HG03571 (cell line): ENCODE data around the gene SWT1.
A peak's percentile ranks its signal among the peaks of the same experiment; 100 is the strongest.
"Not testable (repeated sequence)": the region's sequence is repeated elsewhere in the genome, so short reads cannot be mapped to it uniquely, and the experiment has no call there.

Experiments
- ATAC-seq: cut with Tn5 transposase; IDR thresholded peaks from one replicate; pipeline ENCODE4 v1.9.1; 2021; ENCODE audit not compliant: unreplicated experiment

SWT1 gene

DNA sequence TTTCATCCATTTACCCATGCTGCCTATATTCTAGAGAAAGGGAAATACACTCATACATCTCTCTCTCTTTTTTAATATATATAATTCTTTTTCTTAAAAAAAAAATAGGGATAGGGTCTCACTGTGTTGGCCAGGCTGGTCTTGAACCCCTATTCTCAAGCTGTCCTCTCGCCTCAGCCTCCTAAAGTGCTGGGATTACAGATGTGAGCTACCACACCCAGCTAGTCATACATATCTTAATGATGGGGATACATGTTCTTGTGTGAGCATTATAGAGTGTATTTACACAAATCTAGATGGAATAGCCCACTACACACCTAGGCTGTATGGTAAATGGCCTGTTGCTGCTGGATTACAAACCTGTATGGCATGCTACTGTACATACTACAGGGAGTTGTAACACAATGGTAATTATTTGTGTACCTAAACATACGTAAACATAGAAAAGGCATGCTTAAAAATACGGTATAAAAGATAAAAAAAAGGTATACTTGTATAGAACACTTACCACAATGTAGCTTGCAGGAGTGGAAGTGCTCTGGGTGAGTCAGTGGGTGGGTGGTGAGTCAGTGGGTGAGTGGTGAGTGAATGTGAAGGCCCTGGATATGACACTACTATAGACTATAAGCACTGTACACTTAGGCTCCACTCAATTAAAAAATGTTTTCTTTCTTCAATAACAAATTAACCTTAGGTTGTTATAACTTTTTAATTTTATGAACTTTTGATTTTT is 87.2 kb downstream of the SWT1 start:
- no peak for ATAC-seq

DNA sequence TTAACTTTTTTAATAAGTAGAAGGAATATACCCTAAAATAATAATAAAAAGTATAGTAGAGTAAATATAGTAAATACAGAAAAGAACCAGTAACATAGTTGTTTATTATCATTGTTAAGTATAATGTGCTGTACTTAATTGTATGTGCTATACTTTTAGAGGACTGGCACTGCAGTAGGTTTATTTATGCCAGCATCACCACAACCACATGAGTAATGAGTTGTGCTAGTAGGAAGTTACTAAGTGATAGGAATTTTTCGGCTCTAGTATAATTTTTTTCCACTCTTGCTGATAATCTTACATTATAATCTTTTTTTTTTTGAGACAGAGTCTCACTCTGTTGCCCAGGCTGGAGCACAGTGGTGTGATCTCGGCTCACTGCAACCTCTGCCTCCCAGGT is 88.5 kb downstream of the SWT1 start:
- ATAC-seq: no peak

DNA sequence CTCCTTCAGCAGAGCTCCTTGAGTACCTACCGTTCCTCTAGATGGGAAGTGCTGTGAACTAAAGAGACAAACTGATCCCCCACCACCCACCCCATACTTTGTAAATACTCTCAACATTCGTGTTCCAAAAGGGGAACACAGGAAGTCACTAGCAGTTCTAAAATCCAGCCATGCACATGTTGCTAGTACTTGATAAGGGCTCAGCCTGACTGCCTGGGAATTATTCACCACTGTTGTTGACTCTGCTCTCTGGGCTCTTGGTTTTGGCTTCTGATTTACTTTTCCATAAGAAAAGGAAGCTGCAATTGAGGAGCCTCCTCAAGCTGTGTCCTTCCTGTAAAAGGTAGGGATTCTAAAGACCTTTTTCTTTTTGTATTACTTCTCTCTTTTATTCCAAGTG is 92.6 kb downstream of the SWT1 start:
- ATAC-seq: no peak

DNA sequence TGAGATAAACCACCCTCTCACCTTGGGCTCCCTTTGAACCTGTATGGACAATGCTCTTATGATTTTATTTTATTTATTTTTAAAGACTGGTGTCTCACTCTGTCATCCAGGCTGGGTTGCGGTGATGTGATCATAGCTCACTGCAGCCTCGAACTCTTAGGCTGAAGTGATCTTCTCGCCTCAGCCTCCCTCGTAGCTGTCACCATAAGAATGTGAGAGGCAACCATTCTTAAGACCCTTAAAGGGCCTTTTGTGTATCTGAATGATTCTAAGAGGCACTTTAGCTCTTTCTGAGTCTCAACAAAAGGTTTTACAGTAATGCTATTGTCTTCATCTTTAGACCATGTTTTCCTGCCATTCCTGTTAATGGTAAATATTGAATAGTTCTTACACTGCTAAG is 93.1 kb downstream of the SWT1 start:
- ATAC-seq: no peak

DNA sequence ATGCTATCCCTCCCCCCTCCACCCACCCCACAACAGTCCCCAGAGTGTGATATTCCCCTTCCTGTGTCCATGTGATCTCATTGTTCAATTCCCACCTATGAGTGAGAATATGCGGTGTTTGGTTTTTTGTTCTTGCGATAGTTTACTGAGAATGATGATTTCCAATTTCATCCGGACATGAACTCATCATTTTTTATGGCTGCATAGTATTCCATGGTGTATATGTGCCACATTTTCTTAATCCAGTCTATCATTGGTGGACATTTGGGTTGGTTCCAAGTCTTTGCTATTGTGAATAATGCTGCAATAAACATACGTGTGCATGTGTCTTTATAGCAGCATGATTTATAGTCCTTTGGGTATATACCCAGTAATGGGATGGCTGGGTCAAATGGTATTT is 95.0 kb downstream of the SWT1 start:
- not testable (repeated sequence) for ATAC-seq

DNA sequence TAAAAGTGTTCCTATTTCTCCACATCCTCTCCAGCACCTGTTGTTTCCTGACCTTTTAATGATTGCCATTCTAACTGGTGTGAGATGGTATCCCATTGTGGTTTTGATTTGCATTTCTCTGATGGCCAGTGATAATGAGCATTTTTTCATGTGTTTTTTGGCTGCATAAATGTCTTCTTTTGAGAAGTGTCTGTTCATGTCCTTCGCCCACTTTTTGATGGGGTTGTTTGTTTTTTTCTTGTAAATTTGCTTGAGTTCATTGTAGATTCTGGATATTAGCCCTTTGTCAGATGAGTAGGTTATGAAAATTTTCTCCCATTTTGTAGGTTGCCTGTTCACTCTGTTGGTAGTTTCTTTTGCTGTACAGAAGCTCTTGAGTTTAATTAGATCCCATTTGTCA is 95.4 kb downstream of the SWT1 start:
- not testable (repeated sequence) for ATAC-seq

DNA sequence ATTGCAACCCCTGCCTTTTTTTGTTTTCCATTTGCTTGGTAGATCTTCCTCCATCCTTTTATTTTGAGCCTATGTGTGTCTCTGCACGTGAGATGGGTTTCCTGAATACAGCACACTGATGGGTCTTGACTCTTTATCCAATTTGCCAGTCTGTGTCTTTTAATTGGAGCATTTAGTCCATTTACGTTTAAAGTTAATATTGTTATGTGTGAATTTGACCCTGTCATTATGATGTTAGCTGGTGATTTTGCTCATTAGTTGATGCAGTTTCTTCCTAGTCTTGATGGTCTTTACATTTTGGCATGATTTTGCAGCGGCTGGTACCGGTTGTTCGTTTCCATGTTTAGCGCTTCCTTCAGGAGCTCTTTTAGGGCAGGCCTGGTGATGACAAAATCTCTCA is 98.6 kb downstream of the SWT1 start:
- ATAC-seq: not testable (repeated sequence)

DNA sequence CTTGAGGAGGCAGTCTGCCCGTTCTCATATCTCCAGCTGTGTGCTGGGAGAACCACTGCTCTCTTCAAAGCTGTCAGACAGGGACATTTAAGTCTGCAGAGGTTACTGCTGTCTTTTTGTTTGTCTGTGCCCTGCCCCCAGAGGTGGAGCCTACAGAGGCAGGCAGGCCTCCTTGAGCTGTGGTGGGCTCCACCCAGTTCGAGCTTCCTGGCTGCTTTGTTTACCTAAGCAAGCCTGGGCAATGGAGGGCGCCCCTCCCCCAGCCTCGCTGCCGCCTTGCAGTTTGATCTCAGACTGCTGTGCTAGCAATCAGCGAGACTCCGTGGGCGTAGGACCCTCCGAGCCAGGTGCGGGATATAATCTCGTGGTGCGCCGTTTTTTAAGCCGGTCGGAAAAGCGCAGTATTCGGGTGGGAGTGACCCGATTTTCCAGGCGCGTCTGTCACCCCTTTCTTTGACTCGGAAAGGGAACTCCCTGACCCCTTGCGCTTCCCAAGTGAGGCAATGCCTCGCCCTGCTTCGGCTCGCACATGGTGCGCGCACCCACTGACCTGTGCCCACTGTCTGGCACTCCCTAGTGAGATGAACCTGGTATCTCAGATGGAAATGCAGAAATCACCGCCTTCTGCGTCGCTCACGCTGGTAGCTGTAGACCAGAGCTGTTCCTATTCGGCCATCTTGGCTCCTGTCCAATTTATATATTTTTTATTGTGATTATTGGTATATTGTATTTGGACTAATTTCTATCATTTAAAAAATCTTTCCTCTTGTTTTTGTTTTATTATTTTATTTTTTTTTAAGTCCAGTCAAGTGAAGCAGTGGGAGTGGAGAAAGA is 100.4 kb downstream of the SWT1 start:
- not testable (repeated sequence) for ATAC-seq

DNA sequence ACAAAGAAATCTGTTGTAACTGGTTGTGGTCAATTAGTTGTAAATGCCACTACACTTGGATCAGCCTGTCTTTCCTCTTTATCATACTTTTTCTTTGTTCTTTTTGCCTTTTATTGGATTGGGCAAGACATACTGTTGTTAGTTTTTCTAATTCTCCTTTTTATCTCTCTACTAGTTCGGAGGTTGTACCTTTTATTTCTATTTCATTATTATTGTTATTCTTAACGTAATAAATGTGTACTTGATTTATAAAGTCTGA is 100.9 kb downstream of the SWT1 start:
- no peak for ATAC-seq

DNA sequence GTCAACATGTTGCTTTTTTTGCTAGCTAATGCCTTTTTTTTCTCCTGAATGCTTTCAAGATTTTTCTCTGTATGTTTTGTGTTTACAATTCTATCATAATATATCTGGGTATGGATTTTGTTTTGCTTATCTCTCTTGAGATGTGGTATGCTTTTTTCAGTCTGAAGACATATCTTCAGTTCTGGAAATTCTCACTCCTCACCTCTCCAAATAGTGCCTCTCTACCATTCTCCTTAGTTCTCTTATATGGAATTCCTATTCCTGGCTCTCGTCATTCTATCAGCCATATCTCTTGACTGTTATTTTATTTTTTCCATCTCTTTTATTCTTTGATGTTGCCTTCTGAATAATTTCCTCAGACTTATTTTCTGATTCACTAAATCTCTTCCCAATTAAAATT is 101.7 kb downstream of the SWT1 start:
- no peak for ATAC-seq

DNA sequence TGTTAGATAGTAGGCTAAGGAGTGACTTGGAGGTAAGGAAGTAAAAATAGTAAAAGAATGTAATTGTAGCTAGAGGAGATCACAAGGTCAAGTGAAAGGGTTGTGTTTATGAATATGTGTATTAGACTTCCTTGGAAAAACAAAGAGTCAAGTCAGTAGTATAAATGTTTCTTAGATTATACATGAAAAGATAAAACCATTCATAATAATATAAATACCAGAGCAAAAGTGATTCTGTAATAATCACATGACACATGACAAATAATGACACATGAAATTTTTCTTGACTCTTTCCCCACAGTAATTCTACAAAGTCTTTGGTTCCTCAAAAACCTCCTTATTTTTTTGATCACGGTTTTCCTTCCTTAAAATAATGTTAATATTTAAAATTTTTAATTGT is 103.6 kb downstream of the SWT1 start:
- no peak for ATAC-seq

DNA sequence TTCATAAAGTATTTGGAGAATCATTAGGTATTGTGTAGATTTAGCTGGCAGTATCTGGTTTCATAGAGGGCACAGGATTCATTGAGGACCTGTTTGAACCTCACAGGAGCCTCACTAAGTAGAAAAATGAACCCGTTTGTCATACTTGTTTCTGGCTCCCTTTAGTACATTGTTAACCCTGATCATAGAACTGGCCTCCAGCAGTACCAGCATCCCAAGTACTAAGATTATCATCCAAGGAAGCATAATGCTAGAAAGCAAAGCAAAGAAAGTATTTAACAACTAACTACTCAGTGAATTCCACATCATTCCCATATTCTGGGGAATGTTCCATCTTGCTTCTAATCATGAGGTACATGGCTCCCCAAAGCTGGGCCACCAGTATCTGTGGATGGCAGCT is 105.2 kb downstream of the SWT1 start:
- no peak for ATAC-seq

DNA sequence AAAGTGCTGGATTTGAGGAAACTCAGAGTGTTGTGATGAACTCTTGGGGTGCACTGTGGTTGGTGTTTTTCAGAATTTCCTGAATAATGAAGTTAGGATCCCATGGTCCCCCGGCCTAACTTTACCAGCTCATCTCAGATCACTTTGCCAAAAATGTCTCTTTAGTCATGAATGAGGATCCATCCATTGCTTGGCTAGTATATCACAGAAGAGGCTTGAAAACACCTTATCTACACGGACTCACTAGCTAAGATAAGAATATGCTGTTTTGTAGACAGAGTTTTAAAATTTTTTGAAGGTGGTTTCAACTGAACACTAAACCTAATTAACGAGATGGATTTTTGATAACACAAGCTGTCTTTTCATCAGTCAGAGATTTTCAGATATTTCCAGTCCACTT is 106.3 kb downstream of the SWT1 start:
- ATAC-seq: no peak

DNA sequence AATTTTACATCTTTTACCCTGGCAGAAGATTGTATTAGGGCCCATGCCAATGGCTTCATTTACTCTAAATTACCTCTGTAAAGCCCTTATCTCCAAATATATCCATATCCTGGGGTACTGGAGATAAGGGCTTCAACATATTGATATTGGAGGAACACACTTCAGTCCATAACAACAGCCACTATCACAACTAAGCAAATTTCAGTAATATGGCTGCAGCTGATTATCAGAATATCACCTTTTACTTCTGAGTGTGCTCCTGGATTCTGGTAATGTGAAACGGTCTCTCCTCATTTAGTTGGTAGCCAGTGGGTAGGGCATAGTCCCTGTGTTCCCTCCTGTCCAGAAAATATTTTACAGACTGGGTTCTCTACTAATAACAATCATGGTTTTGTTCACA is 106.8 kb downstream of the SWT1 start:
- no peak for ATAC-seq

DNA sequence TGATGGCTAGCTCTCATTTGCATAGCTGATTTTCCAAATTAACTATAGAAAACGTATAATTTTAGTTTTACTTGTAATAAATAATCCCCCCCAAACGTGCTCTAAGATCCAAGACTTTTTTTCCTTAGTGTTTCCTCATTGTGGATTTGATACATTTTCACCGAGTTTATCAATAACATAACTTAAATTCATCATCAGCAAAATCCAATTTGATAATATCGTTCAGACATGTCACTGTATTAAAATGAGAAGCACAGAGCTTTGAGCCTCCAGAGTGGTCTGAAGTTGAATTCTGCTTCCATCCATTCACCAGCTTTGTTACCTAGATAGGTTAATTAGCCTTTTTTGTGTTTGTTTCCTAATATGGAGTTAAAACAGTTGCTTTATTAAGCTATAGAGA is 108.3 kb downstream of the SWT1 start:
- no peak for ATAC-seq

DNA sequence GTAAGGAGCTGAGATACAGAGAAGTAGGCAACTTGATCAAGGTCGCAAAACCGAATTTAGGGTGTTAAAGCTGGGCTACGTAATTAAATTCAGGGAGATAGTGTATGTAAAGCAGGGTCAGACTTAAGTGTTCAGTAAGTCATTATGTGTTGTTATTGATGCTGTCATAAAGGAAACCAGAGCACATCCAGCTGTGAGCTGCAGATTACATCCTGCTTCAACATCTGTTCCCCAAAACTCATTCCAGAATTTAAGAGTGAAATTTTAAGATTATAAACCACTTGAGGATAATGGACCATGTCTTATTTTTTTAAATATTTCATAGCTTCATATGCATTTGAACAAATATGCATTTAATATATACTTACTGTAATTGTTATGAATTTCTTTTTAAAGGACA is 110.3 kb downstream of the SWT1 start:
- no peak for ATAC-seq

DNA sequence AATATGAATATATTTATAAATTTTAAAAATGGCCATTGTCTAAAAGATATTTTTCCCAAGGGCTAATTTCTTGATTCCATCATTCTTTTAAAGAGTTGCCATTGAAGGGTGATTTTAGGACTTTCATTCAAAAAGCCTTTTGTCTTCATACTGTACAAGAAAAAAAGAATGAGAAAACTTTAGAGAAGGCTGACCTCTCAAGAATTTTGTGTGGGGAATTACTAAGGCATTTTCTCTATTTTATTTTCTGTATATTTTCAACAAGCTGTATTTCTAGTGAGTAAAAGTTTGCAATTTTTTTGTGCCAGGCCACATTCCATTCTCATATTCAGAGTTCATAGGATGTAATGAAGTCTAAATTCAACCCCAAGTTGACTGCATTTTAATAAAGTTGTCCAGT is 110.7 kb downstream of the SWT1 start:
- no peak for ATAC-seq

DNA sequence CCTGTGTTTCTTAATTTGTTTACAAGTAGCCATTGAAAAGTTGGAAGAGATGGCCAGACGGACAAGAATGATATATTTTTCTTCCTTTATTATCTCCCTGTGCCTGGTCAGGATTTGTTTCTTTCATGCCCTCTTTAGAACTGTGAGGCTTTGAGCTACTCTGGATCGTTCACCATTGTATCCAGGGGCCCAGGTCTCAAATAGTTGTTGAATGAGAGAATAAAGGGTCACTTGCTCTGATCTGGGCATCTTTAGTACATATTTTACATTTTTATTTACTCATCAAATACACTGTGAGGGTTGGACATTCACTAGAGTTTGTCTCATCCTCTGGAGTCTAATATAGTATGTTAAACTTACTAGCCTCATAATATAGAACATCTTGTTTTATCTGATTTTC is 111.4 kb downstream of the SWT1 start:
- no peak for ATAC-seq

DNA sequence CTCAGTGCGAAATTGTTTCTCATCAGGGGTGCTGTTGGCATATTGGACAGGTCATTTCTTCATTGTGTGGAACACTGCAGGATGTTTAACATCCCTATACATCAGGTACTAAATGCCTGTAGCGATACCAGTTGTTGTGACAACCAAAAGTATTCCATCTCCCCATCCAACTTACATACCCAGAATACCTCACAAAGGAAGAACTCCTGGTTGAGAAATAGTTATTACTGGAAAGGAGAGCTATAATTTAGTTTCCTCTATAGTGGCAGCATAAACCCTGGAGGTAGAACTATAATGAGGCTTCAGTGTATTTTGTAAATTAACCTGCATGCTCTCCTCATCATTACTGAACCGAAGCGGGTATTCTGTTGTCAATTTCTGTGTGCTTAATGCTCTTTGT is 115.0 kb downstream of the SWT1 start:
- ATAC-seq: no peak

DNA sequence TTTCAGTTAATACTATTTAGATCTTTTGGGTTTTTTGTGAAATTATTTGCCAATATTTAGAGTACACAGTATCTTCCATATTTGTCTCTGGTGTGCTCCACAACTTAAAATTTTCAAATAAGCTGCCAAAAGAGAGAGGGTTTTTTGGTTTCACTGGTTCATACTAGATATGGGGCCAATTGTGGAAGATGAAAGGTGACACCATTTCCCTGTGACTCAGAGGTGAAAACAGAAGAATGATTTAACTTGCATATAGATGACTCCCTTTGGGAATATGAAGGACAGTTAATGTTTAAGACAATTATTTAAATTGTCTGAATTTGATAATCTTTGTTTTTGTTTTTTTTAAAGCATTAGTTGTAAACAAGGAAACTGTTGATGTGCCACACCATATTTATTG is 122.6 kb downstream of the SWT1 start:
- no peak for ATAC-seq

DNA sequence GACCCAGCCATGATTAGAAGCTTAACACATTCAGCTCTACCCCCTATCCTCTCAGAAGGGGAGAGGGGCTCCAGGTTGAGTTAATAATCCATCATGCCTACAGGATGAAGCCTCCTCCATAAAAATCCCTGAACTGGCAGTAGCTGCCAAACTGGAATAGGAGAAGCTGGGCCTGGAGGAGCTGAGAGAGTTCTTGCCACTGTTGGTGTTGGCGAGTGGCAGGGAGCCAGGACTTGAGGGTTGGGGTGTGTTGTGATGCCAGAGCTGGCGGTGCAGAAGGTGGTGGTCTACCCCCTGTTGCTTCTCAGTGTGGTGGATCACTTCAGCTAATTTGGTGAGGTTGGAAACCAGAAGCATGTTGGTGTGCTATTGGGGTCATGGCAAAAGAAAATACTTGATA is 123.6 kb downstream of the SWT1 start:
- ATAC-seq: no peak

DNA sequence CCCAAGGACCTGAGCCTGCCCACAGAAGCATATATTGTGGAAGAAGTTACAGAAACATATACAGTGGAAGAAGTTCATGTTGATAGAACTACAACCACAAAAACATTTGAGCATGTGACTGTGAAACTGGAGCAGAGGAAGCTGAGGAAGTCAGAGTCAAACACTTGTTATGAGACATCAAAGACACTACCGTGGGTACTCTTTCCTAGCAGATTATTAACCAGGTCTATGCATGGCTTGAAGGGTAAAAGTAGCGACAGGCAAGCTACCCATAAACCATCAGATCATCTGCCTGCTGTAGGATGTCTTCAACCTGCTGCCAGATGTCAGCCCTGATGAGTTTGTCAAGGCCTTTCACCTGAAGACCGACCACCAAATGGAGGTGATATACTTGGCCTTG is 124.3 kb downstream of the SWT1 start:
- peak; percentile 96 for ATAC-seq

DNA sequence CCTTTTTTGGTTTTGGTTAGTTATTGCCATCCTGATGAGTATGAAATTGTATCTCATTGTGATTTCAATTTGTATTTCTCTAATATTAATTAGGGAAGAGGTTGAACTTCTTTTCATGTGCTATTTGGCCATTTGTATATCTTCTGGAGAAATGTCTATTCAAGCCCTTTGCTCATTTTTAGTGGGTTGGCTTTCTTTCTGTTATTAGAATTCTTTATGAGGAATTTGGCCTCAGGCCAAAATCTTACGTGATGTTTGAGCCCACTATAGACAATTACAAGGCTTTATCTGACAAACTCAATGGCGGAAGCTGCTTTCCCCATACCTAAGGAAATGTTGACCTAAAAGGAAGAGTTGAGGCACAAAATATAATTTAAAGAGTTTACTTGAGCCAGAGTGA is 127.1 kb downstream of the SWT1 start:
- ATAC-seq: no peak
